GM12872 (cell line): ENCODE data around the gene CDC27.

Source experiments
- CTCF ChIP-seq: IDR thresholded peaks from 3 replicates; pipeline ENCODE4 v1.5.1; 2011; ENCODE audit warnings: low read depth, mild to moderate bottlenecking, low read length, moderate library complexity; ENCODE audit not compliant: insufficient read depth

CDC27 gene

DNA sequence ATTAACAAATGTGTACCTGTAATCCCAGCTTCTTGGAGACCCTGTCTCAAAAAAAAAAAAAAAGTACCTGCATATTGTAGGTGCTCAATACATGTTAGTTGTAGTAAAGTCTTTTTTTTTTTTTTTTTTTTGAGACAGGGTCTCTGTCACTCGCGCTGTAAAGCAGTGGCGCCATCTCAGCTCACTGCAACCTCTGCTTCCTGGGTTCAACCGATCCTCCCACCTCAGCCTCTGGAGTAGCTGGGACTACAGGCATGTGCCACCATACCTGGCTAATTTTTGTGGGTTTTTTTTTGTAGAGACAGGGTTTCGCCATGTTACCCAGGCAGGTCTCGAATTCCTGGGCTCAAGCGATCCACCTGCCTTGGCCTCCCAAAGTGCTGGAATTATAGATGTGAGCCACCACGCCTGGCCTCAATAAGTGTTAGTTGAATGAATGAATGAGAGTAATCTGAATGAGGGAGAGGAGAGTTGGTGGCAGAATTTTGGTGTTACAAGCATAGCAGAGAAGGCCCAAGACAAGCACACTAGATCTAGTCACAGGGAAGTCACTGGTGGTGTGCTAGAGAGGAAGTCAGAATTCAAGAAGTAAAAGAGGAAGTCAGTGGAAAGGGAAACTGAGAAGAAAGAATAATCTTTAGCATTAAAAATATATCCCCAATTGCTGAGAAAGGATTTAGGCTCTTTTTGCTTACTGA, 10.7 kb upstream of the CDC27 start:
- no peak for TF ChIP-seq CTCF

- TF ChIP-seq CTCF, result no peak
Measured at GRCh38 chr17:47197821-47198220, 8.7 kb upstream of the CDC27 start.

- TF ChIP-seq CTCF, result no peak
Measured at GRCh38 chr17:47193931-47194511, 4.9 kb upstream of the CDC27 start.

DNA sequence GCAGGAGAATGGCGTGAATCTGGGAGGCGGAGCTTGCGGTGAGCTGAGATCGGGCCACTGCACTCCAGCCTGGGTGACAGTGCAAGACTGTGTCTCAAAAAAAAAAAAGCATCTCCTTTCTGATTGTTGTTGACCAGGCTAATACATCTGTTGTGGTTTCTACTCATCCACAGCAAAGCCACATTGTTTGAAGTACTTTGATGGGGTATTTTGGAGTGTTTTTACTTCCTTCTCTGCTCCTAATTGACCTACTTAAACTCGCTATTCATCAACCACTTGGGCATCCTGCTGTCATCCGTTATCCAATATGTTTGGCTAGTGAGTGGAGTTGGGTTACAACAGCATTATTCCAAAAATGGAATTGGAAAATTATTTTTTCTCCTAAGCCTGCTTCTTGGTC, 3.5 kb upstream of the CDC27 start:
- TF ChIP-seq CTCF, result no peak

GRCh38 chr17:47190770-47191169, 1.7 kb upstream of the CDC27 start:
- no peak for TF ChIP-seq CTCF

- TF ChIP-seq CTCF, result no peak
Measured at GRCh38 chr17:47190243-47190642, 1.1 kb upstream of the CDC27 start.

DNA sequence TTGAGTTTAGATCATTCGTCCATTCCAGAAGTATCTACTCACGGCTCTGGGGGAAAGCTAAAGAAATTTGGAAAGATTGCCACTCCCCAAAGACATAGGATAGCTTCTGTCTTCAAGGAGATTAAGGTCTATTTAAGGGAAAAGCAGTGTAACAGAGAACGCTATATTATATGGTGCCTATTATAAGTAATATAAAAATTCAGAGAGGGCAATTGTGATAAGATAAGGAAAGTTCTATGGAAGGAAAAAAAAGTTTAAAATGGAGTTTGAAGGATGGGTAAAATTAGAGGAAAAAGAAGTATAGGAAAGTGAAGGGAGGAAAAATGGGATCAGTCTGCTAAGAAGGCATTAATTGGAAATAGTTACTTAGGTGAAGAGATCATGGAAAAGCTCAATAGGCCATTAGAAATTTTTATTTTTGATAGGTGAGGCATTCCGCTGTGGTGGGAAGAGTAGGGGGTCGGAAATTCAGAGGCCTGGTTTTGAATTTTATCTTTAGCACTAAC, 690 bp upstream of the CDC27 start:
- TF ChIP-seq CTCF, result no peak
